DOHH2 (cell line): Measurements from ENCODE around the gene TRH.

Experiments
- EZH2phosphoT487 ChIP-seq: fragments of 200-600 bp; sonication (generic); IDR thresholded peaks from 2 replicates; pipeline ENCODE4 v1.6.1; 2017; ENCODE audit warnings: borderline replicate concordance, mild to moderate bottlenecking, antibody characterized with exemption, low read length, moderate library complexity, mixed read lengths
- TF ChIP-seq, protein P1 (sequence below): fragments of 200-600 bp; sonication (generic); IDR thresholded peaks from one replicate; pipeline ENCODE4 v1.5.1; 2014; ENCODE audit warnings: antibody characterized with exemption, mild to moderate bottlenecking, low read depth, low read length; ENCODE audit not compliant: poor library complexity, severe bottlenecking

DNA sequence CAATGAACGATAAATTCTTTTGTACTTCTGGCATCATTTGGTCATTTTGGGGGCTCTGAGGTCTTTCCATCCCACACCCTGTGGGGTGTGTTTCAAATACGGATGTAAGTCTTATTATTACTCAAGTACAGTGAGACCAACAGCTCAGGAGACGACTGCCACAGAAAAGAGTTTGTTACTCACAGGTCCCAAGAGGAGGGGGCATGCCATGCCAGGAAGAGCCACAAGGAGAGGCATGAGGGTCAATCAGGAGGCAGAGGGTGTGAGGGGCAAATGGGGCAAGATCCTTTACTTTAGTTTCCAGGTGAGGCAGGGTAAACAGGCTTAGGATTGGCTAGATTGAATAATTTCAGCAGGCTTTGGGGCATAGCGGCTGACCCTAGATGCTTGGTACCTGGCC, 21.6 kb downstream of the TRH start:
- TF ChIP-seq, protein P1, sequence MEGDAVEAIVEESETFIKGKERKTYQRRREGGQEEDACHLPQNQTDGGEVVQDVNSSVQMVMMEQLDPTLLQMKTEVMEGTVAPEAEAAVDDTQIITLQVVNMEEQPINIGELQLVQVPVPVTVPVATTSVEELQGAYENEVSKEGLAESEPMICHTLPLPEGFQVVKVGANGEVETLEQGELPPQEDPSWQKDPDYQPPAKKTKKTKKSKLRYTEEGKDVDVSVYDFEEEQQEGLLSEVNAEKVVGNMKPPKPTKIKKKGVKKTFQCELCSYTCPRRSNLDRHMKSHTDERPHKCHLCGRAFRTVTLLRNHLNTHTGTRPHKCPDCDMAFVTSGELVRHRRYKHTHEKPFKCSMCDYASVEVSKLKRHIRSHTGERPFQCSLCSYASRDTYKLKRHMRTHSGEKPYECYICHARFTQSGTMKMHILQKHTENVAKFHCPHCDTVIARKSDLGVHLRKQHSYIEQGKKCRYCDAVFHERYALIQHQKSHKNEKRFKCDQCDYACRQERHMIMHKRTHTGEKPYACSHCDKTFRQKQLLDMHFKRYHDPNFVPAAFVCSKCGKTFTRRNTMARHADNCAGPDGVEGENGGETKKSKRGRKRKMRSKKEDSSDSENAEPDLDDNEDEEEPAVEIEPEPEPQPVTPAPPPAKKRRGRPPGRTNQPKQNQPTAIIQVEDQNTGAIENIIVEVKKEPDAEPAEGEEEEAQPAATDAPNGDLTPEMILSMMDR, result no peak
- TF ChIP-seq EZH2phosphoT487, result no peak
